IMR-90 (cell line): ENCODE measurements around the gene GAGE1. TPM values are rescaled to one million over a fixed set of nuclear protein-coding genes. Genes with fewer than 3 reads are reported as not detected.
"Not testable (repeated sequence)": the region's sequence is repeated elsewhere in the genome, so short reads cannot be mapped to it uniquely, and the experiment has no call there.

Experiments
- ATAC-seq: fragments of 200-7000 bp; cut with Tn5 transposase; 2 replicates; pipeline ENCODE4 v1.9.1; 2020; ENCODE audit warnings: low read depth, mild to moderate bottlenecking, moderate library complexity
- BruUV-seq: library from RNA; stranded (reverse); fragments of 400-500 nt; replicated peaks from 2 replicates; lab custom pipeline; 2021; lab: Mats Ljungman, UMichigan
- CTCF ChIA-PET: fragments of 300-600 bp; formaldehyde crosslinking; extraction: SDS; loops from one replicate; lab custom pipeline; 2021; ENCODE audit warnings: antibody characterized with exemption; lab: Yijun Ruan, JAX
- POLR2A ChIA-PET: fragments of 300-600 bp; sonication (Branson Sonifier 250); formaldehyde crosslinking; loops from one replicate; lab custom pipeline; 2022; ENCODE audit warnings: antibody characterized with exemption; ENCODE audit not compliant: unreplicated experiment; lab: Charles Lee
- DNase-seq: peaks from one replicate; pipeline ENCODE4 v3.0.0; 2013
- H2AFZ ChIP-seq: replicated peaks from 2 replicates; pipeline ENCODE3; 2013; ENCODE audit warnings: low read length, mild to moderate bottlenecking; ENCODE audit not compliant: poor library complexity
- H2AK5ac ChIP-seq: 2 replicates; pipeline ENCODE4 v1.6.1; 2013; ENCODE audit warnings: low read depth, low read length, inconsistent platforms
- H2AK9ac ChIP-seq: replicated peaks from 2 replicates; pipeline ENCODE3; 2013; ENCODE audit warnings: mild to moderate bottlenecking, low read depth, low read length, moderate library complexity; ENCODE audit not compliant: poor library complexity
- H2BK120ac ChIP-seq: 2 replicates; pipeline ENCODE4 v1.6.1; 2013; ENCODE audit warnings: low read depth, low read length, inconsistent platforms
- H2BK15ac ChIP-seq: 3 replicates; pipeline ENCODE4 v1.6.1; 2013; ENCODE audit warnings: low read depth, low read length, inconsistent platforms
- H2BK20ac ChIP-seq: 2 replicates; pipeline ENCODE4 v1.6.1; 2013; ENCODE audit warnings: low read depth, mild to moderate bottlenecking, inconsistent platforms, low read length, moderate library complexity
- H2BK5ac ChIP-seq: 2 replicates; pipeline ENCODE4 v1.6.1; 2013; ENCODE audit warnings: mild to moderate bottlenecking, low read depth, low read length, inconsistent platforms; ENCODE audit not compliant: poor library complexity, severe bottlenecking
- H3K14ac ChIP-seq: replicated peaks from 2 replicates; pipeline ENCODE4 v1.6.1; 2013; ENCODE audit warnings: low read depth, low read length, inconsistent platforms
- H3K18ac ChIP-seq: 2 replicates; pipeline ENCODE4 v1.6.1; 2013; ENCODE audit warnings: low read depth, low read length, control low read depth
- H3K23ac ChIP-seq: 2 replicates; pipeline ENCODE4 v1.6.1; 2013; ENCODE audit warnings: low read depth, low read length, inconsistent platforms
- H3K27ac ChIP-seq: 2 replicates; pipeline ENCODE4 v1.5.1; 2013; ENCODE audit warnings: mild to moderate bottlenecking, control low read depth, low read length; ENCODE audit not compliant: insufficient read depth
- H3K27me3 ChIP-seq: 2 replicates; pipeline ENCODE4 v1.6.1; 2013; ENCODE audit warnings: low read length; ENCODE audit not compliant: control insufficient read depth, insufficient read depth
- H3K36me3 ChIP-seq: 2 replicates; pipeline ENCODE4 v1.6.1; 2013; ENCODE audit warnings: low read length, mixed read lengths; ENCODE audit not compliant: control insufficient read depth, insufficient read depth
- H3K4ac ChIP-seq: 2 replicates; pipeline ENCODE4 v1.6.1; 2013; ENCODE audit warnings: low read depth, low read length, inconsistent platforms
- H3K4me1 ChIP-seq: 2 replicates; pipeline ENCODE4 v1.6.1; 2013; ENCODE audit warnings: low read length, mixed read lengths; ENCODE audit not compliant: control insufficient read depth, insufficient read depth
- H3K4me2 ChIP-seq: 2 replicates; pipeline ENCODE4 v1.6.1; 2013; ENCODE audit warnings: low read depth, mild to moderate bottlenecking, control low read depth, low read length, moderate library complexity
- H3K4me3 ChIP-seq: 2 replicates; pipeline ENCODE4 v1.5.1; 2013; ENCODE audit warnings: low read depth, mild to moderate bottlenecking, control low read depth, low read length, moderate library complexity; ENCODE audit not compliant: insufficient read depth
- H3K56ac ChIP-seq: 2 replicates; pipeline ENCODE4 v1.6.1; 2013; ENCODE audit warnings: low read length, inconsistent platforms; ENCODE audit not compliant: insufficient read depth; ENCODE audit errors: extremely low read depth
- H3K79me1 ChIP-seq, 2 experiments: 2 replicates each; pipeline ENCODE4 v1.6.1; 2013; ENCODE audit warnings: low read length in 2 of 2, inconsistent platforms in 1 of 2, low read depth in 1 of 2
- H3K9ac ChIP-seq: 2 replicates; pipeline ENCODE4 v1.6.1; 2013; ENCODE audit warnings: low read depth, low read length, control low read depth
- H3K9me1 ChIP-seq: 2 replicates; pipeline ENCODE4 v1.6.1; 2013; ENCODE audit warnings: low read length, inconsistent platforms; ENCODE audit not compliant: insufficient read depth
- H3K9me3 ChIP-seq: 2 replicates; pipeline ENCODE4 v1.6.1; 2013; ENCODE audit warnings: low read length; ENCODE audit not compliant: control insufficient read depth, insufficient read depth
- H4K20me1 ChIP-seq: 2 replicates; pipeline ENCODE4 v1.6.1; 2013; ENCODE audit warnings: low read length, inconsistent platforms; ENCODE audit not compliant: insufficient read depth
- H4K5ac ChIP-seq: 2 replicates; pipeline ENCODE4 v1.6.1; 2013; ENCODE audit warnings: mild to moderate bottlenecking, low read depth, low read length, control low read depth
- H4K8ac ChIP-seq, 2 experiments: 2 replicates each; pipeline ENCODE4 v1.6.1; 2013; ENCODE audit warnings: low read depth in 2 of 2, low read length in 2 of 2, control low read depth in 1 of 2, inconsistent platforms in 1 of 2
- H4K91ac ChIP-seq: 2 replicates; pipeline ENCODE4 v1.6.1; 2013; ENCODE audit warnings: low read depth, low read length, inconsistent platforms; ENCODE audit not compliant: insufficient read depth
- WGBS, 2 experiments: methylation state at CpG; one replicate each; pipeline versions ENCODE4 v1.1.5 to v1.1.7; 2013; ENCODE audit warnings: missing lambda C conversion rate in 2 of 2; ENCODE audit not compliant: insufficient read length in 1 of 2; ENCODE audit errors: extremely low coverage in 2 of 2; 5-methylcytosine and 5-hydroxymethylcytosine counted together
- dilution Hi-C: fragments of 300-500 bp; cut with HindIII; formaldehyde crosslinking; loops from one replicate; pipeline ENCODE4 v1.14.3; 2018; ENCODE audit warnings: low sequenced_read_pairs; ENCODE audit not compliant: unreplicated experiment
- in situ Hi-C: fragments of 300-500 bp; cut with MboI; formaldehyde crosslinking; loops from 3 replicates; pipeline ENCODE4 v1.14.3; 2019; ENCODE audit warnings: low sequenced_read_pairs, inconsistent platforms, mixed read lengths
- intact Hi-C: fragments of 100-400 bp; cut with micrococcal nuclease; formaldehyde crosslinking; loops from 2 replicates; pipeline ENCODE4 v1.10.0; 2022
- polyA plus RNA-seq, 3 experiments: library from polyadenylated mRNA; depleted of rRNA; stranded (reverse); fragments of >200 nt; gene quantifications; 2 replicates each; pipeline ENCODE4 v1.2.3, GENCODE V29; 2012; ENCODE audit warnings: low replicate concordance in 1 of 3
- total RNA-seq: library from RNA; depleted of rRNA; stranded (reverse); fragments of >200 nt; gene quantifications from 2 replicates; pipeline ENCODE4 v1.2.3, GENCODE V29; 2012

Gene GAGE1
- total and polyA plus RNA-seq, 2 of the 4 experiments (the other 2 are of a cell fraction): not detected

DNA sequence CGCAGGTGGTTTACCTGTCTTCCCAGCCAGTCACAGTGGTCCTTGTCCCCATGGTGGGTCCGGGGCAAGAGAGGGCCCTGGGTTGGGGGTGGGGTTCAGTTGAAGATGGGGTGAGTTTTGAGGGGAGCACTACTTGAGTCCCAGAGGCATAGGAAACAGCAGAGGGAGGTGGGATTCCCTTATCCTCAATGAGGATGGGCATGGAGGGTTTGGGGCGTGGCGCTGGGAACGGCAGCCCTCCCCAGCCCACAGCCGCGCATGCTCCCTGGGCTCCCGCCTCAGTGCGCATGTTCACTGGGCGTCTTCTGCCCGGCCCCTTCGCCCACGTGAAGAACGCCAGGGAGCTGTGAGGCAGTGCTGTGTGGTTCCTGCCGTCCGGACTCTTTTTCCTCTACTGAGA lies 19.2 kb upstream of the GAGE1 start, which contains the start of gene GAGE12H:
Gene GAGE12H, plus strand, starts transcription at position 301 of the 400 bp plus-strand sequence. CDS start 1,155 bp downstream, outside the sequence.
- CTCF ChIA-PET, H4K5ac ChIP-seq, H3K4me2 ChIP-seq, H3K9ac ChIP-seq, dilution Hi-C loops, H3K9me1 ChIP-seq, H3K9me3 ChIP-seq, POLR2A ChIA-PET, DNase-seq, H2AK9ac ChIP-seq, intact Hi-C loops, ATAC-seq, H2AK5ac ChIP-seq, H4K20me1 ChIP-seq, H2AFZ ChIP-seq, H2BK120ac ChIP-seq, H3K4ac ChIP-seq, in situ Hi-C loops, H2BK15ac ChIP-seq, H2BK5ac ChIP-seq, H3K79me1 ChIP-seq, H4K8ac ChIP-seq, H3K56ac ChIP-seq, H3K4me3 ChIP-seq, H4K91ac ChIP-seq, H3K23ac ChIP-seq, H3K14ac ChIP-seq, H2BK20ac ChIP-seq, H3K18ac ChIP-seq, H3K36me3 ChIP-seq, H3K27ac ChIP-seq, H3K4me1 ChIP-seq, H3K27me3 ChIP-seq, BruUV-seq: not testable (repeated sequence)
- no CpG with 5 or more reads among the region's 16 CpGs for WGBS, 2 experiments

DNA sequence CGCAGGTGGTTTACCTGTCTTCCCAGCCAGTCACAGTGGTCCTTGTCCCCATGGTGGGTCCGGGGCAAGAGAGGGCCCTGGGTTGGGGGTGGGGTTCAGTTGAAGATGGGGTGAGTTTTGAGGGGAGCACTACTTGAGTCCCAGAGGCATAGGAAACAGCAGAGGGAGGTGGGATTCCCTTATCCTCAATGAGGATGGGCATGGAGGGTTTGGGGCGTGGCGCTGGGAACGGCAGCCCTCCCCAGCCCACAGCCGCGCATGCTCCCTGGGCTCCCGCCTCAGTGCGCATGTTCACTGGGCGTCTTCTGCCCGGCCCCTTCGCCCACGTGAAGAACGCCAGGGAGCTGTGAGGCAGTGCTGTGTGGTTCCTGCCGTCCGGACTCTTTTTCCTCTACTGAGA lies 9.6 kb upstream of the GAGE1 start, which contains the start of gene GAGE2A:
Gene GAGE2A, plus strand, starts transcription at position 301 of the 400 bp plus-strand sequence. CDS start 1,155 bp downstream, outside the sequence.
- H3K4me3 ChIP-seq, H3K4me1 ChIP-seq, H3K79me1 ChIP-seq, POLR2A ChIA-PET, H3K4me2 ChIP-seq, in situ Hi-C loops, ATAC-seq, intact Hi-C loops, H3K56ac ChIP-seq, H3K9me3 ChIP-seq, H4K20me1 ChIP-seq, H3K36me3 ChIP-seq, H3K27me3 ChIP-seq, CTCF ChIA-PET, H3K18ac ChIP-seq, BruUV-seq, H2AFZ ChIP-seq, H2AK9ac ChIP-seq, H3K9ac ChIP-seq, H4K8ac ChIP-seq, H4K5ac ChIP-seq, H4K91ac ChIP-seq, H3K23ac ChIP-seq, dilution Hi-C loops, H3K9me1 ChIP-seq, H2AK5ac ChIP-seq, H3K27ac ChIP-seq, H3K14ac ChIP-seq, H2BK20ac ChIP-seq, H2BK120ac ChIP-seq, DNase-seq, H2BK15ac ChIP-seq, H3K4ac ChIP-seq, H2BK5ac ChIP-seq: not testable (repeated sequence)
- no CpG with 5 or more reads among the region's 16 CpGs for WGBS, 2 experiments
